MM.1S (cell line): ENCODE measurements around the gene NFE2L3.

Experiments used
- DNase-seq: peaks from one replicate; pipeline ENCODE4 v3.0.0-alpha.2; 2015
- H2AFZ ChIP-seq: fragments of 300-600 bp; sonication (generic); 2 replicates; pipeline ENCODE4 v1.6.0; 2016; ENCODE audit warnings: antibody characterized with exemption, low read length
- H3F3A ChIP-seq: fragments of 300-600 bp; sonication (generic); 2 replicates; pipeline ENCODE4 v1.6.1; 2016; ENCODE audit warnings: mild to moderate bottlenecking, antibody characterized with exemption, low read length, moderate library complexity, mixed read lengths; ENCODE audit not compliant: insufficient read depth
- H3K27ac ChIP-seq: fragments of 300-600 bp; sonication (generic); 2 replicates; pipeline ENCODE4 v1.5.1; 2016; ENCODE audit warnings: mild to moderate bottlenecking, low read length
- H3K27me3 ChIP-seq: fragments of 300-600 bp; sonication (generic); replicated peaks from 2 replicates; pipeline ENCODE4 v1.6.0; 2016; ENCODE audit warnings: low read length; ENCODE audit not compliant: insufficient read depth
- H3K36me3 ChIP-seq: fragments of 300-600 bp; sonication (generic); replicated peaks from 2 replicates; pipeline ENCODE4 v1.6.1; 2016; ENCODE audit warnings: mild to moderate bottlenecking, low read length, mixed read lengths; ENCODE audit not compliant: insufficient read depth
- H3K4me1 ChIP-seq: fragments of 300-600 bp; sonication (generic); 2 replicates; pipeline ENCODE4 v1.6.1; 2016; ENCODE audit warnings: low read length, mixed read lengths
- H3K4me2 ChIP-seq: fragments of 300-600 bp; sonication (generic); 2 replicates; pipeline ENCODE4 v1.6.0; 2016; ENCODE audit warnings: low read depth, low read length
- H3K4me3 ChIP-seq: fragments of 300-600 bp; sonication (generic); 2 replicates; pipeline ENCODE4 v1.5.1; 2016; ENCODE audit warnings: low read length, mixed read lengths
- H3K79me2 ChIP-seq: fragments of 300-600 bp; sonication (generic); 2 replicates; pipeline ENCODE4 v1.6.1; 2016; ENCODE audit warnings: mixed run types, low read length, mixed read lengths
- H3K9ac ChIP-seq: fragments of 300-600 bp; sonication (generic); 2 replicates; pipeline ENCODE4 v1.6.1; 2016; ENCODE audit warnings: low read length, mixed read lengths
- H3K9me2 ChIP-seq: fragments of 300-600 bp; sonication (generic); replicated peaks from 2 replicates; pipeline ENCODE4 v1.6.1; 2016; ENCODE audit warnings: mild to moderate bottlenecking, low read length, mixed read lengths; ENCODE audit not compliant: insufficient read depth
- H3K9me3 ChIP-seq: fragments of 300-600 bp; sonication (generic); replicated peaks from 2 replicates; pipeline ENCODE4 v1.6.1; 2016; ENCODE audit warnings: mild to moderate bottlenecking, low read length, mixed read lengths; ENCODE audit not compliant: insufficient read depth
- H4K20me1 ChIP-seq: fragments of 300-600 bp; sonication (generic); 2 replicates; pipeline ENCODE4 v1.6.1; 2016; ENCODE audit warnings: mild to moderate bottlenecking, low read length, moderate library complexity, mixed read lengths; ENCODE audit not compliant: insufficient read depth
- CTCF ChIP-seq: fragments of 300-600 bp; sonication (generic); IDR thresholded peaks from 2 replicates; pipeline ENCODE4 v1.5.1; 2016; ENCODE audit warnings: antibody characterized with exemption, low read length, mixed read lengths
- EZH2 ChIP-seq: fragments of 300-600 bp; sonication (generic); optimal IDR thresholded peaks from 2 replicates; pipeline ENCODE3; 2017; ENCODE audit warnings: low read depth, mild to moderate bottlenecking, antibody characterized with exemption, low read length, mixed read lengths
- EZH2phosphoT487 ChIP-seq: fragments of 300-600 bp; sonication (generic); IDR thresholded peaks from 2 replicates; pipeline ENCODE4 v1.6.1; 2018; ENCODE audit warnings: antibody characterized with exemption, low read length

NFE2L3 gene

DNA sequence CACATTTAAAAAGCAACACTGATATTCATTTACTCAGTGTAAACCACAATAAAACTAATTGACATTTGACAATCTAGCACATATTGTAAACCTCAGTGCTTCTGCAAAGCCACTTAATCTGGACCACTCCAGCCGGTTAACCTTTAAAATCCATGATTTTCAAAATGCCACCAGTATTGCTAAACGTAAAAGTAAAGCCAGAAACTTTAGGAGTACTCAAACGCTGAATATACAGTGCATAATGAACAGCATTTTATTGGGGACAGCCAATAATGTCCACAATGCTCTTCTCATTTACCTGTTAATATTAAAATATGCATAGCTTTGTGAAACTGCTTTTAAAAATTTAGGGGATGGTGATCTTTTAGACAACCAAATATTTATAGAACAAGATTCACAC, 37.7 kb downstream of the NFE2L3 start:
- no peaks in the 10 kb centered on the region for H3K9me2 ChIP-seq
- H2AFZ ChIP-seq = no peak overlapping the region
- TF ChIP-seq EZH2phosphoT487 (no peak), EZH2 (no peak), CTCF (no peak)
- H3K36me3 ChIP-seq = peaks cover 49% of the 10 kb centered on the region
- no peaks in the 10 kb centered on the region for H3K27me3 ChIP-seq
- H3K9me3 ChIP-seq = no peaks in the 10 kb centered on the region
- peaks cover 78% of the 10 kb centered on the region for H3K4me1 ChIP-seq
- H3K4me2 ChIP-seq = no peak overlapping the region
- H4K20me1 ChIP-seq = peaks cover 82% of the 10 kb centered on the region
- DNase-seq = no peak
- no peak overlapping the region for H3K27ac ChIP-seq
- H3K9ac ChIP-seq = no peak overlapping the region
- peaks cover 96% of the 10 kb centered on the region for H3F3A ChIP-seq
- H3K79me2 ChIP-seq = peaks cover 81% of the 10 kb centered on the region
- H3K4me3 ChIP-seq = no peak overlapping the region

DNA sequence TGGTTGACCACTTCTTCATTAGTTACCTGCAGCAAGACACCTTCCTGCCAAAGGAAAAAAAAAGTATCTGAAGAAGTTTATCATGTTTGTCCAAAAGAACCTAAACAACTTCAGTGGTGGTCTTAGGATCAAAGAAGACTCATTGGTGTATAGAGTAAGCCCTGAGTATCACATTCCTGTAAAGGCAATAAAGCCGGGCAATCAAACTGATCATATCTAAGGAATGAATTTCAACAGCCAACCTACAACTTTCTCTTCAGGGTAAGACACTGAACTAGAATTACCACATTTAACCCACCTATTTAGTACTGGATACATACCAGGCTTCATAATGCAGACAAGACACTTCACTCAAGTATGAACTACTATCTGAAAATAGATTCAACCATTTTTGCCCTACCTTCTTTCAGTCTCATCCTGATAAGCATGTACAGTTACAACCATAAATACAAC, 38.4 kb downstream of the NFE2L3 start:
- Histone ChIP-seq H3K9me3 (no peaks in the 10 kb centered on the region), H3K36me3 (peaks cover 45% of the 10 kb centered on the region), H3K9ac (no peak overlapping the region), H3K79me2 (peaks cover 85% of the 10 kb centered on the region), H3K4me2 (no peak overlapping the region), H3K4me1 (peaks cover 77% of the 10 kb centered on the region), H3K27me3 (no peaks in the 10 kb centered on the region), H3F3A (peaks cover 94% of the 10 kb centered on the region), H2AFZ (no peak overlapping the region), H3K9me2 (no peaks in the 10 kb centered on the region), H3K4me3 (no peak overlapping the region), H4K20me1 (peaks cover 84% of the 10 kb centered on the region), H3K27ac (no peak overlapping the region)
- TF ChIP-seq EZH2phosphoT487 (no peak), CTCF (no peak), EZH2 (no peak)
- DNase-seq = no peak

GRCh38 chr7:26191233-26191973, 39.4 kb downstream of the NFE2L3 start:
- Histone ChIP-seq H2AFZ (no peak overlapping the region), H3K4me2 (no peak overlapping the region), H3F3A (peaks cover 95% of the 10 kb centered on the region), H3K4me1 (peaks cover 78% of the 10 kb centered on the region), H3K9ac (no peak overlapping the region), H4K20me1 (peaks cover 92% of the 10 kb centered on the region), H3K4me3 (no peak overlapping the region), H3K27ac (no peak overlapping the region), H3K27me3 (no peaks in the 10 kb centered on the region), H3K9me2 (no peaks in the 10 kb centered on the region), H3K36me3 (peaks cover 54% of the 10 kb centered on the region), H3K9me3 (no peaks in the 10 kb centered on the region), H3K79me2 (peaks cover 93% of the 10 kb centered on the region)
- no peak for TF ChIP-seq CTCF
- TF ChIP-seq EZH2 = no peak
- no peak for TF ChIP-seq EZH2phosphoT487
- DNase-seq = no peak
